PC-9 (cell line): ENCODE data around the gene PACRG.

Source experiments
- EZH2 ChIP-seq: fragments of 200-600 bp; sonication (generic); IDR thresholded peaks from 2 replicates; pipeline ENCODE4 v1.8.0; 2017; ENCODE audit warnings: antibody characterized with exemption, low read depth
- TF ChIP-seq, protein P1 (sequence below): fragments of 200-600 bp; sonication (generic); conservative IDR thresholded peaks from 2 replicates; pipeline ENCODE4 v1.6.1; 2017; ENCODE audit warnings: mixed run types, antibody characterized with exemption, mild to moderate bottlenecking, moderate library complexity

DNA sequence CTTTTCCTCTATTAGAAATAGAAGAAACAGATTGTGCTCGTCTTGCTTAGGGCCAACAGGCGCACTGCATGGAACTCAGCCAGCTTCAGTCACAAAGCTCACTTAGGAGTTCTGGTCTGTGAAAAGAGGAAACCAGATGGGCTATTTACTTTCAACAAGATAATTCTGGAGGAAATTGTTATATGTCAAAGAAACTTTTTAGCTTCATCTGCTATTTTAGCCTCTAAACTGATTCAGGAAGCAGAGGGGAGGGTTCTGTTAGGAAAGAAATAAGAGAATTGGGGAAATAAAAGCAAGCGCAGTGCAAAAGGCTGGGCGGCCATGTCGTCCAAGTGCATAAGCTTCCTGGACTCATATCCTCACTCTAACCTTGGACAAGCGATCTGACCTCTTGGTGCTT is 21.5 kb upstream of the PACRG start:
- TF ChIP-seq, protein P1, sequence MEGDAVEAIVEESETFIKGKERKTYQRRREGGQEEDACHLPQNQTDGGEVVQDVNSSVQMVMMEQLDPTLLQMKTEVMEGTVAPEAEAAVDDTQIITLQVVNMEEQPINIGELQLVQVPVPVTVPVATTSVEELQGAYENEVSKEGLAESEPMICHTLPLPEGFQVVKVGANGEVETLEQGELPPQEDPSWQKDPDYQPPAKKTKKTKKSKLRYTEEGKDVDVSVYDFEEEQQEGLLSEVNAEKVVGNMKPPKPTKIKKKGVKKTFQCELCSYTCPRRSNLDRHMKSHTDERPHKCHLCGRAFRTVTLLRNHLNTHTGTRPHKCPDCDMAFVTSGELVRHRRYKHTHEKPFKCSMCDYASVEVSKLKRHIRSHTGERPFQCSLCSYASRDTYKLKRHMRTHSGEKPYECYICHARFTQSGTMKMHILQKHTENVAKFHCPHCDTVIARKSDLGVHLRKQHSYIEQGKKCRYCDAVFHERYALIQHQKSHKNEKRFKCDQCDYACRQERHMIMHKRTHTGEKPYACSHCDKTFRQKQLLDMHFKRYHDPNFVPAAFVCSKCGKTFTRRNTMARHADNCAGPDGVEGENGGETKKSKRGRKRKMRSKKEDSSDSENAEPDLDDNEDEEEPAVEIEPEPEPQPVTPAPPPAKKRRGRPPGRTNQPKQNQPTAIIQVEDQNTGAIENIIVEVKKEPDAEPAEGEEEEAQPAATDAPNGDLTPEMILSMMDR: no peak
- TF ChIP-seq EZH2: no peak
